H1 (cell line): ENCODE data around the gene ST8SIA4. TPM values are rescaled to one million over a fixed set of nuclear protein-coding genes. Genes with fewer than 3 reads are reported as not detected.

ENCODE experiments used
- CHD1 ChIP-seq: IDR thresholded peaks from 2 replicates; pipeline ENCODE4 v1.6.1; 2012; ENCODE audit warnings: low read depth, low read length, improper control_type of control experiment
- CHD7 ChIP-seq: fragments of 300-600 bp; sonication (generic); IDR thresholded peaks from 2 replicates; pipeline ENCODE4 v1.7.1; 2012; ENCODE audit warnings: low read length, moderate library complexity, mild to moderate bottlenecking, inconsistent platforms; ENCODE audit not compliant: insufficient replicate concordance
- POLR2A ChIP-seq, 2 experiments: IDR thresholded peaks; 1 replicate in 1 of 2; 2 replicates in 1 of 2; pipeline ENCODE4 v1.6.1; 2011; ENCODE audit warnings: low read depth in 2 of 2, low read length in 2 of 2, mild to moderate bottlenecking in 2 of 2; ENCODE audit errors: control extremely low read depth in 1 of 2
- POU5F1 ChIP-seq: IDR thresholded peaks from 2 replicates; pipeline ENCODE4 v1.6.1; 2011; ENCODE audit warnings: low read depth, mild to moderate bottlenecking, low read length, moderate library complexity
- SIRT6 ChIP-seq: IDR thresholded peaks from one replicate; pipeline ENCODE4 v1.7.1; 2012; ENCODE audit warnings: low read length, inconsistent platforms
- SP4 ChIP-seq: IDR thresholded peaks from 2 replicates; pipeline ENCODE4 v1.6.1; 2012; ENCODE audit warnings: low read length, inconsistent platforms
- TAF1 ChIP-seq: IDR thresholded peaks from 2 replicates; pipeline ENCODE4 v1.6.1; 2011; ENCODE audit warnings: mild to moderate bottlenecking, low read depth, low read length
- polyA plus RNA-seq, 7 experiments: library from polyadenylated mRNA; depleted of rRNA in 3 of 7; stranded (reverse) in 5 of 7; unstranded in 2 of 7; fragments of >200 nt in 5 of 7; fragments of 200-250 nt in 2 of 7; gene quantifications; 1 replicate in 5 of 7; 2 replicates in 1 of 7; 4 replicates in 1 of 7; pipeline versions ENCODE4 v1.2.1 to v1.2.3, GENCODE V29; 2011 to 2013; ENCODE audit warnings: missing spikeins in 2 of 7, mixed read lengths in 2 of 7
- total RNA-seq: library from RNA; stranded (reverse); fragmentation: NEBNext Ultra II Directional; extraction: Animal tissue kit (Norgen Biotek cat#: 25700); gene quantifications from 2 replicates; pipeline ENCODE4 v1.2.1, GENCODE V29; 2021

The ST8SIA4 gene
- total and polyA plus RNA-seq, 2 of the 8 experiments (the other 6 are each of a cell fraction or from before 2014, with no cell fraction given) = 0.08 to 0.50 TPM

- TF ChIP-seq SP4 = no peak
- no peak for TF ChIP-seq TAF1
- TF ChIP-seq CHD7 = no peak
- TF ChIP-seq CHD1 = no peak
- no peak for TF ChIP-seq POLR2A (IDR thresholded peaks at IDR 0.05; ENCODE audit: control extremely low read depth in 1 of 2, low read depth in 2 of 2, low read length in 2 of 2)
- no peak for TF ChIP-seq SIRT6
- TF ChIP-seq POU5F1 = no peak
Observed at GRCh38 chr5:100898504-100899346, 4.4 kb downstream of the ST8SIA4 start (continued).
